ENCODE results near the gene MAP3K20. TPM values are rescaled to one million over a fixed set of nuclear protein-coding genes. Genes with fewer than 3 reads are reported as not detected.

Gene MAP3K20
- total and polyA plus RNA-seq, 2 of the 8 experiments (the other 6 are each of a cell fraction or from before 2014, with no cell fraction given): 3.1 to 11.1 TPM

DNA sequence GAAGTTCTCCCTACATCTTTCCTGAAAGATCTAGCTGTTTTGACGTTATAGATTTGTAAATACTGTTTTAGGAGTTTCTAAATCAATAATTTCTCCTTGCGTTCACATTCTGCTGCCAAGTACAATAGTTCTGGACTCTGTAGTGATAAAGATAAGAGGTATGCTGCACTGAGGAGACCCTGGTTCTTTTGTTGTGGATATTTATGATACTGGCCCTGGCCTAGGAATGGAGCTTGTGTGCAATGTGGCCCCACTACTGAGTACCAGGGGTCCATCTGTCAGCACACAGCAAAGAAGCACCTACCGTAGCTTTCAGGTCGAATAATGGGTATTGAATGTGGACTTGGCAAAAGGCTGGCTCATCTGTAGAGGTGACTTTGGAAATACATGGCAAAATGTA lies 85.0 kb downstream of the MAP3K20 start:
- Histone ChIP-seq H4K5ac (ENCODE audit: insufficient read length, low read depth, low read length) (no peak overlapping the region), H3K9ac (replicated peaks in 1 of 4; ENCODE audit: extremely low read depth in 1 of 4, low read depth in 3 of 4, low read length in 3 of 4) (no peak overlapping the region), H4K20me1 (replicated peaks in 1 of 2; ENCODE audit: control insufficient read depth in 1 of 2, insufficient read depth in 2 of 2, low read length in 2 of 2) (no peaks in the 10 kb centered on the region), H2AFZ (ENCODE audit: low read length) (no peak overlapping the region), H3K18ac (ENCODE audit: extremely low read depth, low read length) (no peak overlapping the region), H3K79me1 (ENCODE audit: low read depth, low read length) (no peaks in the 10 kb centered on the region), H2AK5ac (ENCODE audit: low read depth, low read length) (no peak overlapping the region), H2BK12ac (ENCODE audit: low read depth, low read length) (no peak overlapping the region), H3K4me1 (replicated peaks in 1 of 4; ENCODE audit: control insufficient read depth in 3 of 4, insufficient read depth in 4 of 4, low read length in 3 of 4) (no peaks in the 10 kb centered on the region), H3K4me3 (ENCODE audit: extremely low read depth in 1 of 4, insufficient read depth in 2 of 4, low read depth in 3 of 4, low read length in 4 of 4) (no peak overlapping the region), H3K9me3 (ENCODE audit: insufficient read depth in 2 of 2, low read depth in 1 of 2, low read length in 1 of 2) (peaks cover 11 to 15% of the 10 kb centered on the region in 2 experiments), H3K36me3 (ENCODE audit: control insufficient read depth in 2 of 4, insufficient read depth in 4 of 4, low read length in 3 of 4) (no peaks in the 10 kb centered on the region), H2BK20ac (ENCODE audit: low read length) (no peak overlapping the region), H3K23me2 (ENCODE audit: low read depth, low read length) (no peaks in the 10 kb centered on the region), H3K79me2 (ENCODE audit: control insufficient read depth in 1 of 2, insufficient read depth in 2 of 2, low read length in 2 of 2) (no peaks in the 10 kb centered on the region), H4K91ac (replicated peaks; ENCODE audit: insufficient read length, low read length) (no peak overlapping the region), H3K56ac (replicated peaks; ENCODE audit: insufficient read length, low read depth, low read length) (no peak overlapping the region), H4K8ac (ENCODE audit: extremely low read depth, insufficient read depth, low read length) (no peak overlapping the region; the same call in 1 of the 2 replicates), H2BK15ac (ENCODE audit: low read length) (no peak overlapping the region), H2BK120ac (replicated peaks; ENCODE audit: low read depth, low read length) (no peak overlapping the region), H3K14ac (ENCODE audit: insufficient read length) (no peak overlapping the region), H3K27me3 (replicated peaks in 1 of 4; ENCODE audit: control insufficient read depth in 3 of 4, extremely low read depth in 1 of 4, insufficient read depth in 3 of 4, low read length in 3 of 4) (no peaks in the 10 kb centered on the region), H3K27ac (ENCODE audit: low read depth, low read length) (no peak overlapping the region), H3K4me2 (ENCODE audit: insufficient read depth in 1 of 2, low read depth in 2 of 2, low read length in 2 of 2) (no peak overlapping the region), H3K4ac (replicated peaks; ENCODE audit: insufficient read length, low read depth, low read length) (no peak overlapping the region), H3K23ac (ENCODE audit: insufficient read length) (no peak overlapping the region), H2BK5ac (ENCODE audit: low read depth, low read length) (no peak overlapping the region)
- DNase-seq (ENCODE audit: low read depth in 1 of 2, low spot score in 2 of 2) (no peak), FAIRE-seq (no peak)
- POLR2A ChIA-PET (ENCODE audit: partially characterized antibody): no interaction called here
- TF ChIP-seq, protein P1, sequence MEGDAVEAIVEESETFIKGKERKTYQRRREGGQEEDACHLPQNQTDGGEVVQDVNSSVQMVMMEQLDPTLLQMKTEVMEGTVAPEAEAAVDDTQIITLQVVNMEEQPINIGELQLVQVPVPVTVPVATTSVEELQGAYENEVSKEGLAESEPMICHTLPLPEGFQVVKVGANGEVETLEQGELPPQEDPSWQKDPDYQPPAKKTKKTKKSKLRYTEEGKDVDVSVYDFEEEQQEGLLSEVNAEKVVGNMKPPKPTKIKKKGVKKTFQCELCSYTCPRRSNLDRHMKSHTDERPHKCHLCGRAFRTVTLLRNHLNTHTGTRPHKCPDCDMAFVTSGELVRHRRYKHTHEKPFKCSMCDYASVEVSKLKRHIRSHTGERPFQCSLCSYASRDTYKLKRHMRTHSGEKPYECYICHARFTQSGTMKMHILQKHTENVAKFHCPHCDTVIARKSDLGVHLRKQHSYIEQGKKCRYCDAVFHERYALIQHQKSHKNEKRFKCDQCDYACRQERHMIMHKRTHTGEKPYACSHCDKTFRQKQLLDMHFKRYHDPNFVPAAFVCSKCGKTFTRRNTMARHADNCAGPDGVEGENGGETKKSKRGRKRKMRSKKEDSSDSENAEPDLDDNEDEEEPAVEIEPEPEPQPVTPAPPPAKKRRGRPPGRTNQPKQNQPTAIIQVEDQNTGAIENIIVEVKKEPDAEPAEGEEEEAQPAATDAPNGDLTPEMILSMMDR (IDR thresholded peaks at IDR 0.05; ENCODE audit: control extremely low read depth in 1 of 3, insufficient read depth in 1 of 3, low read depth in 1 of 3, low read length in 3 of 3): no peak
- TF ChIP-seq CBX5 (IDR thresholded peaks at IDR 0.05; ENCODE audit: low read depth, low read length): no peak
- TF ChIP-seq BACH1 (IDR thresholded peaks at IDR 0.05; ENCODE audit: low read length): no peak
- TF ChIP-seq CEBPB (IDR thresholded peaks at IDR 0.05; ENCODE audit: low read depth, low read length): no peak
- TF ChIP-seq ZNF274 (IDR thresholded peaks at IDR 0.05; ENCODE audit: borderline replicate concordance, extremely low read depth, low read length): no peak
- no peak for TF ChIP-seq SIN3A (conservative IDR thresholded peaks at IDR 0.05 in 1 of 2, IDR thresholded peaks at IDR 0.05 in 1 of 2; ENCODE audit: low read depth in 1 of 2, low read length in 2 of 2)
- TF ChIP-seq EP300 (IDR thresholded peaks at IDR 0.05; ENCODE audit: borderline replicate concordance in 1 of 2, low read depth in 2 of 2, low read length in 2 of 2): no peak
- 88% methylated on average over 4 of the region's 4 CpGs; no CpG with 5 or more reads in 1 of the 2 experiments for WGBS, 2 experiments (ENCODE audit: extremely low coverage in 1 of 2, insufficient coverage in 1 of 2, insufficient read length in 1 of 2, insufficient replicate concordance in 2 of 2, low coverage in 1 of 2, low lambda C conversion rate in 2 of 2, missing lambda C conversion rate in 1 of 2)
- CTCF ChIA-PET (ENCODE audit: partially characterized antibody): interaction anchor here (0.8 to 0.9 kb wide), 2 partner anchors 13 to 22 kb away, joined by 3 to 5 read pairs; no protein-coding TSS in a partner anchor

Data from H1 (cell line).